GM19463 (cell line): ENCODE results near the gene ZNF497.
"Not testable (repeated sequence)": the region's sequence is repeated elsewhere in the genome, so short reads cannot be mapped to it uniquely, and the experiment has no call there.

ENCODE experiments used
- ATAC-seq: cut with Tn5 transposase; IDR thresholded peaks from one replicate; pipeline ENCODE4 v1.9.1; 2021; ENCODE audit warnings: mild to moderate bottlenecking, moderate library complexity; ENCODE audit not compliant: unreplicated experiment

ZNF497 gene

DNA sequence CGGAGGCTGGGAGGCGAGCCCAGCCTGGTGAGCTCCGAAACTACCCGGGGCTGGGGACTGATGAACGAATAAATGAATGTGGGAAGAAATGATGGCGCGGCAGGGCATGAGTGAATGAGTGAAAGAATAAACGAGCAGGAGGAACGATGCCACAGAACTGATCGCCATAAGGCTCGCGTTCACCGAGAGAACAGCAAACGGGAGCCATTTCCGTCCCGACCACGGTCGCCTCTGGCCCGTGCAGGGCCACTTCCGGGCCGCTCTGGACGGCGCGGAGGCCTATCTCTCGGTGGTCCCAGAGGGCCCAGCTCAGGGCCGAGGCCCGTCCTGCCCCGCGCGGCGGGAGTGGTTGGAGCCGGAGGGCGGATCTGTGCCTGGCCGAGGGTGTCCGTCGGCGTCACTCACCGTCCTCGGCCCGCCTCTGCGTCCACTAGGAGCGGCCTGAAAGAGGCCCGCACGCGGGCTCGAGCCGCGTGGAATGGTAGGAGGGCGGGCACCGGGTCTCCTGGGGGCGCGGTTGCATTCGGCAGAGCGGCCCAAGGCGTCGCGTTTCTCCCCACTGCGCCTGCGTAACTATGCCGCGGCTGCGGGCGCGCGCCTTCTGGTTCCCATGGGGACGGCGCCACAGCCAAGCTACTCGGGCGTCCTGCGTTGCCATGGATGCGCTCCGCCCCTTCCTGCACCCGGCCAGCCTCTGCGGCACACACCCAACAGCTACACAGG, at the start of gene ZNF497:
ZNF497 (minus strand) TSS at position 480 of the 723 bp plus-strand sequence. CDS start 5,116 bp downstream, outside the sequence.
- peak; percentile 91 for ATAC-seq

DNA sequence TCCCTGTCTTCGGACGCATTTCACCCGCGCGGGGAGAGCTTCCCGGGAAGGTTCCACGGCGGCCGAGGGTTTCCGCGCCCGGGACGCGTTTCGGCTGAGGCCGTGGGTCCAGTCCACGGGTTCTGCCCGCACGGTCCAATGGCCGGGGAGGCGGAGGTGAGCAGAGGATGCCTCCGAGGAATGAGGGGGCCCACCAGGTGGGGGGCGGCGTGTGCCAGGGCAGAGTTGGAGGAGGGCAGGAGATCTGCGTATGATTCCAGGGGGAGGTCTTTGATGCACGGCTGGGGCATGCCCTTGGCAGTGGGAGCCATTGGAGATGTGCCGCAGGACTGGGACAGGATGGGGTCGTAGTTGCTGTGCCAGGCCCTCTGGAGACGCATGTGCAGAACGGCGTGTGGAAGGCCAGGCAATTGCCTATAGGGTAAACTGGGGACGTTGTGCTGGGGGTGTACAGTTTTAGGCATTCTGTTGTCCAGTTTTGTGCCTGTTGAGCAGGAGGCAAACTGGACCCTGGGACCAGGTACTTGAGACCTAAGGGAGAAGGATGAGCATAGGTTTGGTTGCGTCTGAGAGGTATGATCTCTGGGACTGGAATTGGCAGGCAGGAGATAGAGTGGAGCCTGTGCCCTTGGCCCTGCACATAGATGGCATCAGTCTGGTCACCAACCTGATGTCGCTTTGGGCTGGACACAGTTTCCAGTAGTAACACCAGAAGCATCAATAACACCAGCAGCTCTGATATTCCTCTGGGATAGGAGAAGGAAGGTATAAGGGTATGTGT, 46.6 kb upstream of the ZNF497 start:
- no peak for ATAC-seq

DNA sequence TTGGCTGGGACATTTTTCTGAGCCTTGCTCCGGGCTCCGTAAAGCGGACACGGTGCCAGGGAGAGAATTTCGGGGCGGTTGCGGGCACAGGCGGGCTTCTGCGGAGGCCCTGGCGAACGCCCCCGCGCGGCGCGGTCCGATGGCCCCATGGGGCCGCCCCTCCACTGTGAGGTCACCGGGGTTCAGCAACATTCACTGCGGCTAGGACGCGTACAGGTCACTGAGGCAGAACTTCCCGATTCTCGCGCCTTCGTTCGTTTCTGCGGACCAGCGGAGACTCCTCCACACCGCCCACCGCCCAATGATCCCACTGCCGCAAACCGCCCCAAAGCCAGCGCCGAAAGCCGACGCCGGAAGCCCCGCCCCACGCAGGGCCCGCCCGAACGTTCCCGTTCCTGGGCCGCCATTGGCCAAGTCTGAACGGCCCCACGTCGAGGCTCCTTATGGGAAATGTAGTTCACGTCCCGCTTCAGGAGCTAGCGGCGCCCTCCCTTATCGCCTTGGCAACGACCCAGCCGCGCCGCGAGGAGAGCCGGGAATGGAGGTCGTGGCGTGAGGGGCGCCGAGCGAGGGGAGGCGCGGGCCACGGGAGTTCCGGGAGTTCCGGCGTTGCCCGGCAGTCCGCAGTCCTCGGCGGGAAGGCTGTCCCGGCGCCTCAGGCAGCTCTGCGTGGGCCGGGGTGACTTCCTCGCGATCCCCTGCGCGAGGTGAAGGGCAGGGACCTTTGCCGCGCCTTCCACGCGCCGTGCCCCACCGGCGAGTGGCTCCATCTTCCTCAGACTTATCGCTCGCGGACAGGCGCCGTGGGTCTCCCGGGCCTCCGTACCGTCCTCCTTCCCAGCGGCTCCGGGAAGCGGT, 45.8 kb upstream of the ZNF497 start, which contains the start of gene ZNF584:
ZNF584 (plus strand) TSS at position 498 of the 858 bp plus-strand sequence. CDS start 499 bp downstream, outside the sequence.
- peak; percentile 93 for ATAC-seq

- no peak for ATAC-seq
Measured at GRCh38 chr19:58407658-58408151, 45.2 kb upstream of the ZNF497 start.

DNA sequence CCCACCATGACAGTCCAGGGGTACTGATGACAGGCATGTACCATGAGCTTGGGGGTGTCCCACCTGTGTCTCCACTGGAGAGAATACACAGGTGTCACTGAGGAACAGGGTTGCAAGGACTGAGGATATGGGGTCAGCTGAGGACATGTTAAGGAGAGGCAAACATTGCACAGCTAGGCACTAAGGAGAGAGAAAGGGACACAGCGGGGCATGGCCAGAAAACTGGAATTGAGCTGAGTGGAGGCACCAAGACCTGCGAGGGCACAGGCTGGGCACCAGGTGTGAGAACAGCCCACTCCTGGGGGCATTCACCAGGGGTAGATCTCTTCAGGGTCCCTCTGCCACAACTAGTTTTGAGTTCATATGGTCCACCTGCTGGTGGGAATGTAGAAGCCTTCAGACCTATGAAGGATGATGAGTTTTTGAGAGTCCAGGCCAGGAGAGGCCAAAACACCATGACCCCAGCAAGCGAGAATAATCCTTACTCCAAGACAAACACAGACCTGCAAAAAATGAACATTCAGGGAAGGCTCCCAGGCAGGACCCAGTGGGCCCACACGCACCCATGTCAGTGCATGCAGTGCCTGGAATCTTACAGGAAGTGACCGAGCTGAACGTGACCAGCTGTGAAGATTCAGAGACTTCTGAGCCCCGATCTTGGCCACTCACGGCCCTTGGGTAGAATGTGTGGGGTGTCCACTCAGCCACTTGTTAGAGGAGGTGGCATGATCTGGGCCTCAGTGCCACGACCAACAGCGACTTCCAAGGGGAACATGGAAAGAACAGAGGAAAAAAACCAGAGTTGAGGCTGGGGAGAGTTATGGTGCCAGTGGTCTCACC, 44.5 kb upstream of the ZNF497 start:
- ATAC-seq = no peak

- not testable (repeated sequence) for ATAC-seq
Measured at GRCh38 chr19:58403920-58404478, 41.4 kb upstream of the ZNF497 start.

DNA sequence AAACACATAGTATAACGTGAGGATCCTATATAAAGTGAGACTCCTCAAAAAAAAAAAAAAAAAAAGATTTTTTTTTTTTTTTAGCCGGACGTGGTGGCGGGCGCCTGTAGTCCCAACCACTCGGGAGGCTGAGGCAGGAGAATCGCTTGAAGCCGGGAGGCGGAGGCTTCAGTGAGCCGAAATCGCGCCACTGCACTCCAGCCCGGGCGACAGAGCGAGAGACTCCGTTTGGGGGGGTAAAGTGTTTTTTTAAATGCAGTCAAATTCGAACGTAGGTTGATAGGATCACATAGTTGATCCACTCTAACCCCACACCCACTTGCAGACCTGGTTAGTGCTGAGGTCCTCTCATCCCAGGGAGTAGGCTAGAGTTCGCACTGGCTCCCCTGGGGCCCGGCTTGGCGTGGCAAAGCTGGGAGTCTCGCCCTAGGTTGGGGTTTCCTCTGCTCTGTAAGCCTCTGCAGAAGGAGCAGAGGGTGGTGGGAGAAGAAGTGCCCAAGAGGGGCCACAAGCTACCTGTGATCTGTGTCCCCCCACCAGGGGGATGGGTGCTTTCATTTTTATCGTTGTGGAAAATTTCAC, 39.4 kb upstream of the ZNF497 start:
- no peak for ATAC-seq

DNA sequence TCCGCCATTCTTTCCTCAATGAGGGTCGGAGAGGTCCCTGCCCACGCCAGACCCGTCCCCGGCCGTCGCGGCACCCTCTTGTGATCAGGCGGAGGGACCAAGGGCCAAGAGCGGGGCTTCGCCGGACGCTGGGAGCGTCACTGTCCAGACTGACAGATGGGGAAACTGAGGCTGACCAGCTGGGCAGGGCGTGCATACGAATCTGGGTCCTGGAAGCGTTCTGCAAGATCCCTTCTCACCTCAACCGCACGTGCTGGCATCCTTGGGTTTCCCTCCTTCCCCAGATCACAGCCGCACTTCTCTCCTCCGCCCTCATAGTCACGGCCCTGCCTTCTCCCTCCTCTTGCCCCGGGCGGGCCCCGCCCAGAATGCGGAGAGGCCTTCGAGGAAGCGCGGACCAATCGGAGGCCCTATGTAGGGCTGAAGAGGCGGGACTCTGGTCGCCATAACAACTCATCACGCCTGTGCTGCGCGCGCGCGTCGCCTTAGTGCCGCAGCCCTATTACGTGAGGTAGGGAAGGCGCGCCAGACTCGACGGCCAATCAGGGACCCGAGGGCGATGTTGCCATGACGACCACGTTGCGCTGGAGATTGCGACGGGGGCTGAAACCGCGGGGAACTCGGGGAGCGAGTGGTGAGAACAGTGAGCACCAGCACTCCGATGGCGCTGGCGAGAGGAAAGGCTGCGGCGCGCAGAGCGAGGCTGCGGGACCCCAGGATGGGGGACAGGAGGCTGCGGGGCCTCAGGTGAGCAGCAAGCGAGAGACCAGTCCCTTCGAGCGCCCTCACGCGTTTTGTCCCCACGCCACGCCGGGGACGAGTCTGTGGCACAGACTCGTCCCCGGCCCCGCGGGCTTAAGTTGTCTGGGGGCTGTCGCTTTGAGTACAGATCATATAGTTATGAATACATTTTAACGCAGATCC, 38.6 kb upstream of the ZNF497 start:
- peak; percentile 98 for ATAC-seq

- ATAC-seq = no peak
Measured at GRCh38 chr19:58400316-58400915, 37.9 kb upstream of the ZNF497 start.

GRCh38 chr19:58399903-58400302, 37.4 kb upstream of the ZNF497 start:
- no peak for ATAC-seq

GRCh38 chr19:58398545-58398944, 36.0 kb upstream of the ZNF497 start:
- ATAC-seq = no peak

DNA sequence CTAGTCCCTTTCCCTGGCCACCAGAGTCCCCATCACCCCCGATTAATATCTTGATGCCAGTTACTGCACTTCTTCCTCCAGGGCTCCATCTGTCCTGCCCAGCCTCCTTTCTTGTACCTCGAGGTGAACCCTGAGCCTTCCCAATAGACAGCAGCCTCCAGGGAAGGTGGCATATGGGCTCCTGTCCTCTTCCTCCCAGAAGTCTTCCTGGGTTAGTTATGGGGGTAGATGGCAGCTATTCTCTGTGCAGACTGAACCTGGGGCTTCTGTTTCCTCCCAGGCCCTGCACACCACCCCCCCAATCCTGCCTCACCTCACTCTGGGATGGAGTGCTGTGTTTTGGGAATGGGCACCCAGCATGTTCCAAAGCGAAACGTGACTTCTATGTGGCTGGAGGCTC, 35.5 kb upstream of the ZNF497 start:
- no peak for ATAC-seq

DNA sequence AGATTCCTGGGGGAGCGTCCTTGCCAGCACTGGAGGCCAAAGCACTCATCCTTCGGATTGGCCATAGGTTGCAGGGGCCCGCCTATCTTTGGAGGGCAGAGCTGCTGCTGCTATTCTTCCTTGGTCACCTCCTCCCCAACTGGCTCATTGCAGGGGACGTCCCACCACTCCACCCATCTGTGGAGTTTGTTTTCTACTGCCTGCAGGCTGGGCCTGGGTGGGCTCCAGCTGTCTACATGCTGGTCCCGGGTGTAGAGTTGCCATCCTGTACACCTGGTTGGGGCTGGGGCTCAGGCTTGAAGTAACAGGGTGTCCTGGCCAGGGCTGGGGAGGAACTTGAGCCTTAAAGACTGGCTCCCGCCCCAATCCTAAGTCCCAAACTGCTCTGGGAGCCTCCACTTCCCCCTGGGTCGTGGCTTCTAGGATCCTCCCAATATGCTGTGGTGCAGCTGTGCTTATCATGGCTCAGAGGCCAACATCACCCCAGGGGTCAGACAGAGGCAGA, 35.0 kb upstream of the ZNF497 start:
- ATAC-seq = no peak

- no peak for ATAC-seq
Measured at GRCh38 chr19:58396691-58397532, 34.4 kb upstream of the ZNF497 start.

- no peak for ATAC-seq
Measured at GRCh38 chr19:58395979-58396627, 33.6 kb upstream of the ZNF497 start.

DNA sequence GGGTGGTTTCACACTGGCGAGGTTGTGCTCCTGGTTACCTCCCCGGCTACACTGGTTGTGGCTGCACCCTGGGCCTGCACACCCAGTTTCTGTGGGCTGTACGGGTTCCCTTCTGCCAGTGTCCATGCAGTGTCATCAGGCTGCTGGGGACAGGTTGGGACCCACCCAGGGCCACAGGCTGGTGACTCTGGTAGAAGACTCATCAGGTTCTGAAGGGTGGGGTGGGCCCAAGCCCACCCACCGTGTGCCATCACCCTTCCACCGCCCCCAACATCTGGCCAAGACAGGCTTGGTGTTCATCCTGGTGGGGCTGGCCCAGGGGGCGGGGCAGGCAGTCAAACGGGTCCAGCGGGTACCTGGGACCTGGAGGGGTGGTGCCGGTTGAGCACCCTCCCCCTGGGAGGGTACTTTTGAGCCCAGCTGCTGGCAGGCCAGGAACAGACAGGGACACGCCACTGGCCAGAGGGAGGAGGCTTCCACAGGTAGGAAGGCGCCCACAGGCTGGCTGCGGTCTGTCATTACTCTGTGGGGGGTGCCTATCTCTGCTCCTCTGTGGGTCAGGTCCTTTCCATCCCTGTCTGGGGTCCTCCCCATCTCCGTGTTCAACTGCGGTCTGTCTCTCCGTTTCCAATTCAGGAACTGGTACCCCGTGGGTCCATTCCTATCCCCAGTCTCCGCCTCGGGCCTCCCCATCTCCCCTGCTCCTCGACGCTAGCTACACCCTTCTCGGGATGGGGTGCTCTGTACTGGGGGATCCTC, 32.8 kb upstream of the ZNF497 start, which contains the start of gene RNF225:
RNF225 (plus strand) TSS at position 437 of the 759 bp plus-strand sequence. CDS start 434 bp downstream, outside the sequence.
- ATAC-seq = no peak
